NCI-H526 (cell line): ENCODE measurements around the gene MCTP2.
A peak's percentile ranks its signal among the peaks of the same experiment; 100 is the strongest.

ENCODE experiments used
- DNase-seq, 2 experiments: peaks; one replicate each; lab custom pipeline; 2025; lab: John Stamatoyannopoulos, UW

The MCTP2 gene, protein sequence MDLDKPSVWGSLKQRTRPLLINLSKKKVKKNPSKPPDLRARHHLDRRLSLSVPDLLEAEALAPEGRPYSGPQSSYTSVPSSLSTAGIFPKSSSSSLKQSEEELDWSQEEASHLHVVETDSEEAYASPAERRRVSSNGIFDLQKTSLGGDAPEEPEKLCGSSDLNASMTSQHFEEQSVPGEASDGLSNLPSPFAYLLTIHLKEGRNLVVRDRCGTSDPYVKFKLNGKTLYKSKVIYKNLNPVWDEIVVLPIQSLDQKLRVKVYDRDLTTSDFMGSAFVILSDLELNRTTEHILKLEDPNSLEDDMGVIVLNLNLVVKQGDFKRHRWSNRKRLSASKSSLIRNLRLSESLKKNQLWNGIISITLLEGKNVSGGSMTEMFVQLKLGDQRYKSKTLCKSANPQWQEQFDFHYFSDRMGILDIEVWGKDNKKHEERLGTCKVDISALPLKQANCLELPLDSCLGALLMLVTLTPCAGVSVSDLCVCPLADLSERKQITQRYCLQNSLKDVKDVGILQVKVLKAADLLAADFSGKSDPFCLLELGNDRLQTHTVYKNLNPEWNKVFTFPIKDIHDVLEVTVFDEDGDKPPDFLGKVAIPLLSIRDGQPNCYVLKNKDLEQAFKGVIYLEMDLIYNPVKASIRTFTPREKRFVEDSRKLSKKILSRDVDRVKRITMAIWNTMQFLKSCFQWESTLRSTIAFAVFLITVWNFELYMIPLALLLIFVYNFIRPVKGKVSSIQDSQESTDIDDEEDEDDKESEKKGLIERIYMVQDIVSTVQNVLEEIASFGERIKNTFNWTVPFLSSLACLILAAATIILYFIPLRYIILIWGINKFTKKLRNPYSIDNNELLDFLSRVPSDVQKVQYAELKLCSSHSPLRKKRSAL

DNA sequence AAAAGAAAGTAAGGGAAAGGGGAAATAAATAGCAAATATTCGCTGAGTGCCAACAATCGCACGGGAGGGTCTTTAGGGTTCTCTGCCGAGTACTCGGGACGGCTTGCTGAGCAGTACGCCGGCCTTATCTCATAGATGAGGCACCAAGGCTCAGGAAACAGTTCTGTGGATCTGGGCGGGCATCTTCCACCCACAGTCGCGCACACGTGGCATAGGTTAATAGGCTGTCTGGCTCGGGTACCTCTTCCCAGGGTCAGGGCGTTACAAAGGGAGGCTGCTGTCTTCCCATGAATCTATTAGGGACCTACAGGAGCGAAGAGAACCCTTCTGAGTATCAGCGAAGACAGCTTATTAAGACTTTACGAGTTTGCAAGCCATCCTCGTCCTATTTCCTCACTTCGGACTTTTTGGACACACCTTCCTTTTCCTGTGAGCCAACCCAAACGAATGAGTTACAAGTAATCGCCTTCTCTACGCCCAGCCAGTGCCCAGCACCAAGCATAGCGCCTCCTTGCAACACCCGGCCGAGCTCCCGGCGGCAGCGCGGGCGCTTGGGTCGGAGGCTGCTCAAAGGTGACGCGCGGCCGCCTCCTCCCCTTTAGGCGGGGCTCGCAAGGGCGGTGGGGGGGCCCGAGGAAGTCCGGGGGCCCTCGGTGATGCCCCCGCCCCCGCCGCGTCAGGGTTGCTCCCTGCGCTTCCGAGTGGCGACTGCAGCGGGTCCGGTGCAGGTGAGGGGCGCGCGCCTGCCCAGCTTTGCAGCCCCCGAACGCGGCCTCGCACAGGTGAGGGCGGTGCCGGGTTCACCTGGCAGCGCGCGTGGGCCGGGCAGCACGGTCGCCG, at the start of gene MCTP2:
Gene MCTP2 (plus strand): TSS at position 679 of the 840 bp plus-strand sequence. CDS start 66,705 bp downstream, outside the sequence.
- peak; percentile 44 to 85 for DNase-seq

DNA sequence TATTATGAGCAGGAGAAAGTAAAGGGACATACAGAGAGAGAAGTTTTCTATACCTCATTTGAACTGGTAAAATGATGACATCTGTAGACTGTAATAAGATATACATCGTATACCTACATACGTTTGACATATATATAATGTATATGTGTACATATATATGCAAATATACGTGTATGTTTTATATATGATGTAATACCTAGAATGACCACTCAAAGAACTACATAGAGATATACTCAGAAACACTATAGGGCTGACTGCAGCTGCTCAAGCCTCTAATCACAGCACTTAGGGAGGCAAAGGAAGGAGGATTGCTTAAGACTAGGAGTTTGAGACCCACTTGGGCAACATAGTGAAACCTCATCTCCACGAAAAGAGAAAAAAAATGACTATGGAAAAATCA, 48.5 kb upstream of the MCTP2 start:
- DNase-seq, result no peak

DNA sequence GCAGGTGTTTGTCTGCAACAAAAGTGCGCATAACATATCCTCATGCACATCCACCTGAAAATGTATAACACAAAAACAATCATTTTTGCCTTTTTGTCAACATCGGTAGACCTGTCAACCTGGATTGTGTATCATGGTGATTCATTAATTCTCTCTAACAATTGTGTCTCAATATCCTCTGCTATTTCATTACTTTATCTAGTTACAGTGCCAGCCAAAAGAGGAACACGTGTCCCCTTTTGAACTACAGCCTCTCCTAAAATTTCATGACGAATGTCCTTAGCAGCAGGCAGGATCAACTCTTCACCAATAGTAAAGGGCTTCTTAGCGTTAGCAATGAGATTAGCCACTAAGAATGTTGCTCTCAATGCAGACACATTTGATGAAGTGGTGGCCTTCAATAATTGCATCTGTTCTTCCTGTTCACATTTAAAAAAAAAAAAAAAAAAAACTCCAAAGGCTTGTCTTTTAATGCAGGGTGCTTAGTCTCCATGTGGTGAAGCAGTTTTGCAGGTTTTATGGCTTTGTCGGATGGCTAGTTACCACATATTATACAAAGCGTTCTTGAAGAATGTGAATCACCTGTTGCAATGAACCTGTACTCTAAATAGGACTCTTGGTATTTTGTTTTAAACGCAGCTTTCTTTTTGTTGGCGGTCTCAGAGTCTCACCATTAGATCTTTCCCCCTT, 45.7 kb upstream of the MCTP2 start:
- no peak for DNase-seq

DNA sequence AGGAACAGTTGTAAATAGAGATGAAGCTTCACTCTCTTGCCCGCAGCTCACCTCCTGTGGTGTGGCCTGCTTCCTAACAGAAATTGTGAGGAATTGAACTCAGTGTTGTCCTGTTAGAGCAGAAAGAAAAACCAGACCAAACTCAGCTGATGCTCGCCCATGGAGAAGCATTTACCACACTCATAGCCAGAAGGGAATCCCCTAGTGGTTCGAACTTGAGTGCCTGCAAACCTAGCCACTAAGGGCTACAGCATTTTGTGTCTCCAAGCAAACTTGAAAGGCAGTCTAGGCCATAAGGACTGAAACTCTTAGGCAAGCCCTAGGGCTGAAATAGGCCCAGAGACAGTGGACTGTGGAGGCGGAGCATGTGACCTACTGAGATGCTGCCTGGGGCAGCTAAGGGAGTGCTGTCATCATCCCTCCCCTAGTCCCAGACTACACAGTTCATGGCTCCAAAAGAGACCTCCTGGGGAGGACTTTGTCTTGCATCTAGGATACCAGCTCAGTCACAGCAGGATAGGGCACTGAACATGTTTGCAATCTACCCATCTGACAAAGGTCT, 44.5 kb upstream of the MCTP2 start:
- no peak for DNase-seq

DNA sequence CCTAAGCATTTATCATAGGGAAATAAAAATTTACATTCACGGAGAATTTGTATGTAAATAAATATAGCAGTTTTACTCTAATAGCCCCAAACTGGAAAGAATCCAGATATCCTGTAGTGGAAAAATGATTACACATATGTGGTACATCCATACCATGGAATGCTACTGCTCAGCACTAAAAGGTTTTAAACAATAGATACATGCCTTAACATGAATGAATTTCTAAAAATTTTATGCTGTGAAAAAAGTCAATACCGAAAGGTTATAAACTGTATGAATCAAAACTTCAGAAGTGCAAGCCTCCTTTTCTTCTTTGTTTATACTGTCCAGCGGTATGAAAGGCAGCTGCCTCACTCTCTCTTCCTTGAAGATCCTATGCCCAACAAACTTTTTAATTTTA, 37.5 kb upstream of the MCTP2 start:
- DNase-seq, result no peak

DNA sequence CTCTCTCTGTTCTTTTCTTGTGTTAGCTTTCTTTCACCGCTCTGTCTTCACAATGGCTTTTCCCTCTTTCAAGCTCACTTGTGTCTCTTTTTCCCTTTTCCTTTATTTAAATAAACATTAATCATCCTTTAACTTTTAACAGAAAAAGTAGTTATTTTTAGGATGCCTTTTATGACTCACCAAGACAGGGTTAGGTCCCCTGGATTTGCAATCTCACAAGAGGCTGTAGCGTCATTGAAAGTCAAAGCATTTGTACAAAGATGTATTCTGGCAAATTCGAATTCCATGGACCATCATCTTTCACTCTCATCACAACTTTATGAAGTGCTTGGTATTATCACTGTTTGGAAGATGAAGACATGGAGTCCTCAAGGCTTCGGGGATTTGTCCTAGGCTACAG, 34.8 kb upstream of the MCTP2 start:
- DNase-seq, result no peak

DNA sequence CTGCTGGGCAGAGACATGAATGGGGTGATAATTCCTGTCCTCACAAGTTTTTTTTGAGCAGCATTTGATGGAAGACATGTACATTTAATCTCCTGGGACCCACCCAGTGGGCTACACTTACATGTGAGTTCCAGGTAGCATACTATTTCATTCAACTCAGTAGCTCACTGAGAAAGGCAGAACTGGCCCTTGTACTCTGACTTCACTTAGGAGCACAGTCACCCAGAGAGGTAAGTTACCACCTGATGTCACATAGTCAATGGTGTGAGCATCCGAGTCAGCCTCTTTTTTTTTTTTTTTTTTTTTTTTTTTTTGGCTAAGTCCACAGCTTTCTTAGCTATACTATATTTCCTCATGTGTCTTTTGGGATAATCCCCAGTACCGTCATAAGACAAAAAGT, 32.7 kb upstream of the MCTP2 start:
- no peak for DNase-seq

DNA sequence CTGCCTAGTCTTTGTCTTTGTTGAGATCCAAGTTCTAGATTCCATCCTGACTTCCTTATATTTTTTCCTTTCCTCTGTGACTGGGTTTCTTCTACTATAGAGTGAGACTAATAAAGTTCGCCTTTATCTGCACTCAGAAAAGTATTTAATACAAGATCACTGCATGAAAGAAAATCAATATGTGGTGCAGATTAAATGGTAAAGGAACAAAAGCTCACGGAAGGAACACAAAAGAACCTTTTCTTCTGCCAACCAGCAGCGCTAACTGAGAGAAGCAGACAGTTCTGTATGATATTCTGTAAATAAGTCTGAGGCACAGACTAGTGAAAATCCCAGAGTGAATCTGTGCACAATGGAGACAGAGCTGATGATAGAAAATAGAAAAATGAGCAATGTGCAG, 31.6 kb upstream of the MCTP2 start:
- no peak for DNase-seq

DNA sequence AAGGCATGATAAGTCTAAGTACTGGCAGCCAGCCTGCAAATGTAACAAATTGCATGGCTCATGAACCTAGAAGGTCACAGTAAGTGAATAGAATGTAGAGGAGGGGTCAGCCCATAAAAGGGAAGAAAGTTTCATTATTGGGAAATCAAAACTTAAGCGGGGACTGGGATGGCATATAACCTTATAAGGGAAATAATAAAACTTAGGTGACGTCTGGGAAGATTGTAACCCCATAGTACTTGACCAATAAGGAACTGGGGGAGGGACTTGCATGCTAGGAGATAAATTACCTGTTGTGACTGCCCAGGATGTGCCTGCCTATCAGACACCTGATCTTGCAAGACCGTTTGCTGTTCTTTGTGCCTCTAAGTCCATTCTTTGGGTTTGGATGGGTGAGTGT, 28.1 kb upstream of the MCTP2 start:
- no peak for DNase-seq

DNA sequence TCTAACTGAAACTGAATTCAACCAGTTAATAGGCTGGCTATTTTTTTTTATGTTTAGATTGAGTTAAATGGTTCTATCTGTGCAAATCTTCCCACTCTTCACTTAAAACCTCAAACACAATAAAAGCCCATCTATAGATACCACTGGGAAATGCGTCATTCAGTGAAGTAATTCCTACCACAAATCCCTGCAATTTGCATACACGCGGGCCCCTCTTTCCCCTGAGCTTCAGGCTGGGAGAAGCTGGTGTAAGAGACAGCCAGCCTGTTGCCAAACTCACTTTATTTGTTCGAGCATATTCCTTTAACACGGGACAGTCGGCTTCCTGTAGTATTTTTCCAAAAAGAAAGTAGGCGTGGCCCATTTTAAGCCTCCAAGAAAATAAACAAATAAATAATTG, 26.0 kb upstream of the MCTP2 start:
- DNase-seq, result no peak

DNA sequence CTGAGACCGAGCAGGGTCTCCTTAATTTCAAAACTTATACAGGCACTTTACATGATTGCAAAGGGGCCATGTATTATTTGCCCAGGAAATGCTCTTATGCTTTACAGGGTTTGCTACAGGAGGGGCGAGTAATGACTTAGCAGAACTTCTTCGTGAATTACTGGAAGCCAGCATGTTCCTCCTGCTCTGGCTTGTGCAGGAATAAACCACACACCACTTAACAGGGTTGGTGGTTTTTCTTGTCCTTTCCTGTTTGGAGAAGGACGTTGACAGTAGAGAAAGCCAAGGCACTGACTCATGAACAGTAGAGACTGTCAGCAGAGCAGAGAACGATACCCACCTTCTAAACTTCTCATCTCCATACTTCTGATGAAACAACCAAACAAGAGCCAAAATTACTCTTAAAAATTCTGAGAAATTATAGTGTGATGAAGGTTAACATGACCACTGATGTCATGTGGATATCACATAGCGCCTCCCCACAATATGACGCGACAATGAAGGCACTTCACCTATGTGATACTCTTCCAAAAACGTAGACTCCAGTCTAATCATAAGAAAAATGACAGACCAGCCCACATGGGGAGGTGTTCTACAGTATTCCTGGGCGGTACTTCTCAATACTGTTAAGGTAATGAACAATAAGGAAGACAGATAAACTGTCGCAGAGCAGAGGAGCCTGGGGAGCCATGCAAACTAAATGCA, 24.7 kb upstream of the MCTP2 start:
- no peak for DNase-seq

DNA sequence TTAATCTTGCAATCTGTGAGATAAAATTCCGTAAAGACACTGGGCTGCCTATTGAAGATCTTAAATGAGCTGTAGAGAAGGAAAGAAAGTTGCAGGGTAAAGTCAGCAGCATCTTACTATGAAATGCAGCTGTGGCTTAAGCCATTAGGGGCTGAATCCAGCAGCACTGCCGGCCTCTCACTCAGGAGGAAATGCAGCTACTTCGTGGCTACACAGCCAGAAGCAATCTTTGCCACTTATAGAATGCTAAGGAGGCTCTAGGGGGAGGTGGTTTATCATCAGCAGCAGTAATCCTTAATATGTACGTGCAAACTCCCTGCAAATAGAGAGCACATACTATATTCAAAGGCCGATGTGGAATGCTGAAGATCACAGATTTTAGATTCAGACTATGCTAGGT, 19.1 kb upstream of the MCTP2 start:
- no peak for DNase-seq

DNA sequence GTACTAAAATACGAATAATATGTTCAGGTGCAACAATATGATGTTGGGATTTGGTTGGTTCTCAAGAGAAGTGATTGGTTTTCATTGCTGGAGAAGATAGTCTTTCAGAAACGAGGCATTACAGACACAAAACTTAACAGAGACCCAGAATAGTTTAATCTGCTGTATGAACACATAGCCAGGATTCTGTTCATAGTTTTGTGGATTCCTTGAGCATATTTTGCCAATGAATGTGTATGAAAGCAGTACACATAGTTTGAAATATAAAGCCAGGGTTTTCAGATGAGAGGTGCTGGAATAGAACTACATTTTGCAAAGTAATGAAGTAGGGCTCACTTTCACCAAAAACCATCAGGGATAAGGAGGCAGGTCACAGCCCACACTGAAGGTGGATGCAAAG, 5.7 kb upstream of the MCTP2 start:
- DNase-seq, result no peak

DNA sequence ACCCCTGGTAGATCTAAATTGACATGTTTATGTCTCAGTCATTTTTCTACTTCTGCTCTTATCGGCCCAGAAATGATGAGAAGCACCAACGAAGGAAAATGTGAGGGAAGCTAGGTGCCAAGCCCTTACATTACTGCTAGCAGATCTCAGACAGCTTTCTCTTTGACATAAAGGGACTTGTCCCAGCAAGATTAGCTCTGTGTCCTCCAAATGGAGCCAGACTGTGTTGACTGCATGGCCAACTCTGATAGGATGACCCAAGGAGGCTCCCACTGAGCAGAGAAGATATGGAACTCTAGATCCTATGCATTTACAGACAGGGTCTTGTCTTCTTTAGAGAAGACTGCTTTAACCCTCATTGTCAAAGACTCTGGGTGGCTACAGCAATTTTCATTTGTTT, 2.8 kb upstream of the MCTP2 start:
- DNase-seq, result no peak

DNA sequence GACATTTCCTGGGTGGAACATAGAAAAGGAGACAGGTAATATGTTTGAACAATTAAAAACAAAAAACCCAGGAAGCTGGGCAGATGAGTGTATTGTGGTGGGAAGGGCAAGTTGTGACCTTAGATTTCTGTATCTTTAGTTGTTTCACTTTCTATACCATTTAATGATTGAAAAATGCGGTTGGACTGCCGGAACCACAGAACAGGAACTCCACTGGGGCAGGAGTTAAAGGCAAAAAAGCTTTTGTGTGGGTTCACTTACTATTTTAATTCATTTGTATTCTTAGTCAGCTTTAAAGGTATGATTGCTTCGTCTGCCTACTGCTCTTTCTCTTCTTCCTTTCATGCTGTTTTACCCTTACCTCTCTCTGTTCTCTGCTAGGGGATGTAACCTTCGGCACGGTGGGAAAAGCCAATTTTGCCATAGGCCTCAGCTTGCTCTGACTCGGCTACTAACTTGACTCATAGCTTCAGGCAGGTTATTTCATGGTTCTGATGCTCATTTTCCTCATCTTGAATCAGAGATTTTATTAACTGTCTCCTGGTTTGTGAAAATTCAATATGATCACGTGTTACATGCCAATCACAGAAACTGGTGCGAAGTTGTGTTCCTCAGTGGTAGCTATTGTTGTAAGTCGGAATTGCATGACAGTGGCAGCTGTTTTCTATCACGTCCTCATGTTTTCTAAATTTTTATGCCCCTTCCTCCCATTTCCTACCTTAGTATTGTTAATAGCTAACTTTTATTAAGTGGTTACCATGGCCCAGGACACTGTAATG, 1.6 kb upstream of the MCTP2 start:
- DNase-seq, result no peak

DNA sequence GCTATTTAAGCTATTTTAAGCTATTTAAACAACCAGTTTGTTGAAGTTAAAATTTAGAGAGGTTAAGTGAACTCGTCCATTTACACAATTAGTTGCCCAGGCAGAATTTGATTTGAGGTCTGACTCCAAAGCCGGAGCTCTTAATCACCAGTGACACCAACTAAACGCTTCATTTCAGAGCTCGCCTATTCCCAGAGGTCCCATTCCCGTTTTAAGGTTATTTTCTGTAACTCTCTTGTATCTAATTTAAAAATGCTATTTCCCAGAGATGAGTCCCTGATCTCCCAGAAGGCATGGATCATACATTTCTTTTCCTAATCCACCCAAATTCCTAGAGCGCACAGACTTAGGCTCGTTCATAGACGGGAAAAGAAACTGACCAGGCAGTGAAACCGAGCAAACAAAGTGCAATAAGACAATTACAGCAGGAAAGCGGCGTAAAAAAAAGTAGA, 904 bp upstream of the MCTP2 start:
- DNase-seq, result no peak

DNA sequence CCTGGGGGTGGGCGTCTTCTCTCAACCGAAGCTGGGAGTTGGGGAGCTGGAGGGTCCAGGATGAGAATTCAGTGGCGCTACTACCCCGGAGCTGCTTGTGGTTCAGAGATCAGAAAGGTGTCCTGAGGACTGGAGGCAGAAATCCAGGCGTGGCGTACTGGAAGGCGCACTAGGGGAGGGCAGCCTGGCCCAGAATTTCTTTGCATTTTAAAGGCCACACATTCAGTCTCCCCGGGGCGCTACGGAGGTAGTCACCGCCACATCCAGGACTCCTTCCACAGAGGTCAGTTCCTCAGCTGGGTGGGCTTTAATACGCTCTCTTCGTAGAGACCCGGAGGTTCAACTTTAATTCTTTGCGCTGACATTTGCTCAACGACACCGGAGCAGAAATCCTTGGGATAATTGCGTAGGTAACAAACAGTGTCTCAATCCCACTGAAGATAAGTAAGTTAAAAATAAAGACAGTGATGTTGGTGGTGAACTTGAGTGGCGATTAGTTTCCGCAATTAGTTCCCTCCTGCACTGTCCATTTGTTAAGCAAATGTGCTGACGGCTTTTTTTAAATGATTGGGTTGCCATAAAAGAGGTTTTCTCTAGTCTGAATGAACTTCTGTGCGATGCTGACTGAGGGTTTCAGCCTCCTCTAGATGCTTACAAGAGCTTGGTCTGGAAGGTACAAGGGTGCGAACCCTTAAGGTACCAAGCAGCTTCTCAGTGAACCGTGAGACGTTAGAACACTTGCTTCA, 535 bp downstream of the MCTP2 start:
- peak; percentile 38 to 77 for DNase-seq

DNA sequence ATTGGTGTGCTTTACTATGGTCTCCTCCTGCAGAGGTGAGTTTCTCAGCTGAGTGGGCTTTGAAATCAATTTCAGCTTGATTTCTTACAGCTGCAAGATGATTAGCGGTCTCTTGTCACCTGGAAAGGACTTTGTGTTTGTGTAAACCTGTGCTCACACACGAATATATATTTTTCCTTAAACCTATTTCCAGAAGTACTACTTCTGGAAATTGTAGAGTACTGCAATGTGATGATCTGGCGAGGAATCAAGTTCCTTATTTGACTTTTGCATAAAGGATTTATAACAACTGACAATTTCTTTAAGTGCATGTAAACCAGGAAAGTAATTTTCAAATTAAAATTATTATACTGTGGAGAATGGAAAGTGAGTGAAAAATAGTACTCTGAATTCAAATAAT, 2.1 kb downstream of the MCTP2 start:
- no peak for DNase-seq

DNA sequence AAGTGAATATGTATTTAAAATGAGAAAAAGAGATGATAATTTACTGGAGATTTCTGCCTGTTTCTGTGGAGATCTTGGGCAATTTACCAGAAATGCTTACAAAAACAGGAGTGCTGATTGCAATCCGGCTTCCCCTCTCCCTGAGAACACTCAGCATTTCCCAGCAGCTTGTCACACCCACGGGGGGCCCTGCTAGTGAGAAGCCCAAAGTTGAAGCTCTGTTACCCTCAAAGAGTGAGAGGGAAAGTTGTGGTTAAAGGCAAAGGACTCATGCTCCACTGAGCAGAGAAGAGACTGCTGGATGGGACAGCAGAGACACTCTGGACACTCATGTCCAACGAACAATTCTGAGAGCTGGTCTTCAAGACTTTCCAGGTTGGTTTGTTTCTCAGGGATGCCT, 2.9 kb downstream of the MCTP2 start:
- no peak for DNase-seq
